GM19025 (cell line): Measurements from ENCODE around the gene BMP8A.
"Not testable (repeated sequence)": the region's sequence is repeated elsewhere in the genome, so short reads cannot be mapped to it uniquely, and the experiment has no call there.

ENCODE experiments used
- ATAC-seq: cut with Tn5 transposase; IDR thresholded peaks from one replicate; pipeline ENCODE4 v1.9.1; 2021; ENCODE audit warnings: mild to moderate bottlenecking, low read depth, moderate library complexity; ENCODE audit not compliant: unreplicated experiment

The BMP8A gene

DNA sequence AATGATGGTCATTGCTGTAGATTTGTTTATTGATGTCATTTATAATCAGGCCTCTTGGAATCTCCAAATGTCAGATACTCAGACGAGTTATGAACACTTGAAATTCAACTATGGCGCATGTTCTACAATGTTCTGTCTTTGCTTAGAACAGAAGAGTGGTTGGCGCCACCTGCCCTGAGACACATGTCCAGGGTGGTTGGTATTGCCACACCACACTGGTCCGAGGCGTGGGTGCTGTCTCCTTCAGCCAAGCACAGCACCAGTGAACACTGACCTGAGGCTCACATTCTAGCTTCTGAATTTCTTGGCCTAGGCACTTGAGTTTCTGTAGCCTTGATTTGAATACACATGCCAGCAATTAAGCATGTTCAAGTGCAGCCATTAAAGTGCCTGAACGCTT, 10.1 kb upstream of the BMP8A start:
- ATAC-seq, result no peak

- no peak for ATAC-seq
These were observed 8.2 kb upstream of the BMP8A start for GRCh38 chr1:39483276-39483675.

GRCh38 chr1:39484564-39484963, 6.9 kb upstream of the BMP8A start:
- ATAC-seq, result no peak

DNA sequence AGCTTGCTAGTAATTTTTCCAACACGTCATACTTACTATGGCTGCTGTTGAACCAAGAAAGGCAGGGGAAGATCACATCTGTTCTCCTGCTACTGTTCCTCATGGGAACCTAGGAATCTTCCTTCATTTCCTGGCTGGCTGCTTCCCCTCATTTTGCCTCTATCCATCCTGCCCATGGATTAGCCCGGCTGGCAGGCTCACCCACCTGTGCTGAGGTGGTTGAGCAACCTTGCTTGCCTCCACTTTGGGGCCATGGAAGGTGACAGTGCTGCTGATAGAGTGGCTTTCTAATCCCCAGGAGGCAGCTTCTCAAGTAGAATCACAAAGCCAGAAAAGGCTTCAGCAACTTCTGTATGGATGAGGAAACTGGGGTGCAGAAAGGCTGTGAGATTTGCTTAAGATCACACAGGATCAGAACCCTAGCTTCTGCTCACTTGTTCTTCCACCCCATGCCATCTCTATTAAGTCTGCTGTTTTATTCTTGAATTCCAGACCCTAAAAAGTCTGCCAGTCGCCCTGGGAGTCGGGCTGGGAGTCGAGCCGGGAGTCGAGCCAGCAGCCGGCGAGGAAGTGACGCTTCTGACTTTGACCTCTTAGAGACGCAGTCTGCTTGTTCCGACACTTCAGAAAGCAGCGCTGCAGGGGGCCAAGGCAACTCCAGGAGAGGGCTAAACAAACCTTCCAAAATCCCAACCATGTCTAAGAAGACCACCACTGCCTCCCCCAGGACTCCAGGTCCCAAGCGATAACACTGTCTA, 6.2 kb upstream of the BMP8A start:
- ATAC-seq, result no peak

GRCh38 chr1:39488012-39488545, 3.4 kb upstream of the BMP8A start:
- ATAC-seq, result no peak

- ATAC-seq, result no peak
These were observed 2.5 kb upstream of the BMP8A start for GRCh38 chr1:39488793-39489566.

- ATAC-seq, result no peak
These were observed 1.7 kb upstream of the BMP8A start for GRCh38 chr1:39489567-39490239.

DNA sequence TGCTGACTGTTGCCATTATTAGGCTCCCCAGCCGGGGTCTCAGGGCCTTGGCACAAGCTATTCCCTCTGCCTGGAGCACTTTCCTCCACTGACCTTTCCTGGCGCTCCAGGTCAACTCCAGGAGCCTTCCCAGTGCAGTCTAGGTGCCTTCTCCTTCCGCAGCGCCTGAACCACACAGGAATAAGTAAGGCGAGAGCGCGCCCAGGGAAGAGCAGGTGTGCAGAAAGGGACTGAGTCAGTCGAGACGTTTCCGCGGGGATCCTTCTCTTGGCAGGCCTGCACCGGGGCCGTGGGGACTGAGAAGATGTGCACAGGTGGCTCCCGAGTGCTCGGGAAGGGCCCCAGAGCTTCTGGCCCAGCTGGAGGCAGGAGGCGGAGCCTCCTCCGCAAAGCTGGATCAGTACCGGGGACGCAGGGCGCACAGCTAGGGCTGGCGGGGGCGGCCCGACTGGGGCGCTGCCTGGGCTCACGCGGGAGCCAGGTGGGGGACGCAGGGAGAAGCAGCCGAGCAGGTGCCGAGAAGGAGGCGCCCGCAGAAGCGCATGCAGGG, 765 bp upstream of the BMP8A start:
- ATAC-seq, result no peak

DNA sequence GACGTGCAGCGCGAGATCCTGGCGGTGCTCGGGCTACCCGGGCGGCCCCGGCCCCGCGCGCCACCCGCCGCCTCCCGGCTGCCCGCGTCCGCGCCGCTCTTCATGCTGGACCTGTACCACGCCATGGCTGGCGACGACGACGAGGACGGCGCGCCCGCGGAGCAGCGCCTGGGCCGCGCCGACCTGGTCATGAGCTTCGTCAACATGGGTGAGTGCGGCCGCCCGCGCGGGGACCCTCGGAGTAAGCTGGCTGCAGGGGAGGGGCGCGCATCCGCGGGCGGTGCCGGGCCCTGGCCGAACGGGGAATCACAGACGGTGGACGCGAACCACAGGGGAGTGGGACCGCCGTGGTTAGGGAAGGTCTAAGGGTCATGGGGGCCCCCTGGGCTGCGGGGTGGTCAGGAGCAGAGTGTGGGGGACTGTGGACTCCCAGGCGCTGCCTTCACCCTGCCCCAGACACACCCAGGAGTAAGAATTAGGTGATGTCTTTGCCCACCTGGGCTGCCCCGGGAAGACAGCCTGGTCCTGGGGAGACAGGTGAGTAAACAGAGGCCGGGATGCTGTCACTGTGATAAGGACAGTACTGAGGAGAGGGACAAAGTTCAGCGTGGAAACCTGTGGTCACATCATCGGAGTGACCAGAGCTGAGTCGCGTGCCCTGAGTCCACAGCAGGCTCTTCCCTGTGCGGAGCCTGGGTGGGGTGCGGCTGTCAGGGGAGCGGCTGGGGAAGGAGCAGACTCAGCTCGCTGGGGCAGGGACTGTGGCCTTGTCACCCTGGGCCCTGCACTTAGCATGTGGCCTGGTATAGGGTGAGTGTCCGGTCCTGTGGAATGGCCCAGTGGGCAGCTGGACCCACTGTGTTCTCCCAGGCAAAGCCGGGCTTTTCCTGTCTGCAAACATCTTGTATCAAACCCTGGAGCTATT, 944 bp downstream of the BMP8A start:
- ATAC-seq, result not testable (repeated sequence)

DNA sequence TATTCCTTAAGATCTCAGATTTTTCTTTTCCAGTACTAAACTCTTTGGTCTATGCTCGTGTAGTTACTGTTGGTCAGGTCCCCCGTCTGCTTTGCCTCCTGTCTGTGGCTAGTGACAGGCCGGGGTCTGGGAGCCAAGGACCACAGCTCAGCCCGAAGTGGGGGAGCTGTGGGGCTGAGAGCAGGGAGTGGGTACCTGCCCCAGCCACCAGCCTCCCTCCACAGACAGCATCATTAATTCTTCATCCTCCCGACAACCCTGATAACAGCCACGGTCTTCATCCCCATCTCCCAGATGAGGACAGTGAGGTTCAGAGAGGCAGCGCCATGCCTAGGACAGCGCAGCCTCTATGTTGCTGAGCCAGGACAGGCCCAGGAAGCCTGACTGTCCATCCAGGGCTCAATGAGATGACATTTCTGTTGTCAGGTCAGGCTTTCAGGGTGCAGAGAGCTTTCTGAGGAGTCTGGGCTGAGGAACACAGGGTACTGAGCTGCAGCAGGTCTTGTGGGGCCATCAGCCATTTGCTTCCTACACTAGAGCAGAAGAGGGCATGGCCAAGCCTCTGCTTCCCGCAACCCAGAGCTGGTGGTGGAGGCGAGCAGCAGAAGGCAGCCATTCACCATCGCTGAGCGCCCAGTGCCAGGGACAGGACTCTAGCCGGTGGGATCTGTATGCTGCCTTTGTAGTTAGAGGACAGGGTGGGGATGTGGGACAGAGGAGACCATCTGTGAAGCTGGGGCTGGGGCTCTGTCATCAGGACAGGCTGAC, 1.8 kb downstream of the BMP8A start:
- not testable (repeated sequence) for ATAC-seq

DNA sequence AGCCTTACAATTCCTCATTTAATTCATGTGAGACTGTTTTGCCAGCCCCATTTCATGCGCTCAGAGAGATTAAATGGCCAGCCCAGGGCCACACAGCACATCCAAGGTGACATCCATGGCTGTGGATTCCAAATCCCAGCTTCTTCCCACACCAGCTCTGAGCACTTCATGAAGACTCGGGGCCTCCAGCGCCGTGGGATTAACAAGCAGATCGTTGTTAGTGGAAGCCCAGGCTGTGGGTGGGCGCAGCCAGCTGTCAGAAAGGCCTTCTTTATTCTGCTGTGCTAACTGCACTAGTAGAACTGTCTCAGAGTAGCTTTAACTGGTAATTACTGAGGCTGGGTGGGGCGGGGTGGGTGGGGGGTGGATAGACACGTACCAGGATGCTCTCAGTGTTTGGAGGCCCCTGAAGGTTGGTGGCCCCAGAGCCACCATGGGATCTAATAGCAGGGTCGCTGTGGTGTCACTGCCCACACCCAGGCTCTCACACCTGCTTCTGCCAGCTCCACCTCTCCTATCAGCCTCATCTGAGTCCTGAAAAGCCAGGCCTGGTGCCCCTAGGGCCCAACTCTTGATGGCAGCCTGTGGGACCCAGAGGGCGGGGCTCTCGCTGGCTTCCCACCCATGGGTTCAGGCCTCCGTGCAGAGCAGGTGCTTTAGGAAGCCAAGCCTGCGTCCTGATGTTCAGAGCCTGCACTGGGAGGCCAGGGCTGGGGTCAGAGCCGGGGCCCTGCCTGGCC, 3.4 kb downstream of the BMP8A start:
- ATAC-seq, result no peak

- ATAC-seq, result not testable (repeated sequence)
These were observed 5.1 kb downstream of the BMP8A start for GRCh38 chr1:39496520-39496919.

GRCh38 chr1:39497585-39497984, 6.1 kb downstream of the BMP8A start:
- ATAC-seq, result no peak

GRCh38 chr1:39498096-39498710, 6.8 kb downstream of the BMP8A start:
- ATAC-seq, result not testable (repeated sequence)

DNA sequence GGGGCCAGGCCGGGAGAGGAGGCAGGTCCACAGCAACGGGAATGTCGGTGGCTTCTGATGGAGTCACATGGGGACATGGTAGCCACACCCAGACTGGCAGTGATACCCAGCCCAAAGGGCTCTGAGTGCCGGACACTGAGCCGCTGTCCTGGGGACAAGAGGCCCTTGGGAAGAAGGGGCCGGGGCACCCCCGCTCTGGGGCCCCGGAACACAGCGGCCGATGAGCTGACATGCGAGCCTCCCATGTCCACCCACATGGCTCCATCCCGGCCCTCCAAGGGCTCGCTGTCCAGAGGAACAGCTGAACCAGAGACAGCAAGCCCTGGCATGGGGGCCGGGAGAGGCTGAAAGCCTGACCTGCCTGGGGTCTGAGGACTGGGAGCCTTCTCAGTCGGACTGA, 7.4 kb downstream of the BMP8A start:
- not testable (repeated sequence) for ATAC-seq

DNA sequence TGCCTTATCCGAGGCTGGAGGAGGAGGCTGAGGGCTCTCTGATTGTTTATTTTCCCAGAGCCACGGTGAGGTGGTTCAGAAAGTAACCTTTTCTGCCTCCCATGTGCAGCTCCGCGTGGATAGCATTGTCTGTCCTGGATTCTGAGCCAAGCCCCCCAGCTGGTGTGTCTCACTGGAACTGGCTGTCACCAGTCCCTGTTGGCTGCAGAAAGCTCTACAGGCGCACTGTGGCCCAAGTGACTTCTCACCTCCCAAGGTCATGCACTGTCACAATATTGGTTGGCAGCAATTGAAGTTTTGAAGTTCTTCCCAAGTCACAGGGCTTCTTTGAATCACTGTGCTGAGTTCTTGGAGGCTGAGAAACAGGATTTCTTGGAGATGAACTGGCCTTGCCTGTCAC, 8.2 kb downstream of the BMP8A start:
- no peak for ATAC-seq

GRCh38 chr1:39500862-39501389, 9.5 kb downstream of the BMP8A start:
- ATAC-seq, result no peak

GRCh38 chr1:39501666-39502065, 10.2 kb downstream of the BMP8A start:
- ATAC-seq, result no peak
